NCI-H1105 (cell line): ENCODE data around the gene SECISBP2.

Experiments used
- DNase-seq: peaks from one replicate; lab custom pipeline; 2025; lab: John Stamatoyannopoulos, UW

The SECISBP2 gene

DNA sequence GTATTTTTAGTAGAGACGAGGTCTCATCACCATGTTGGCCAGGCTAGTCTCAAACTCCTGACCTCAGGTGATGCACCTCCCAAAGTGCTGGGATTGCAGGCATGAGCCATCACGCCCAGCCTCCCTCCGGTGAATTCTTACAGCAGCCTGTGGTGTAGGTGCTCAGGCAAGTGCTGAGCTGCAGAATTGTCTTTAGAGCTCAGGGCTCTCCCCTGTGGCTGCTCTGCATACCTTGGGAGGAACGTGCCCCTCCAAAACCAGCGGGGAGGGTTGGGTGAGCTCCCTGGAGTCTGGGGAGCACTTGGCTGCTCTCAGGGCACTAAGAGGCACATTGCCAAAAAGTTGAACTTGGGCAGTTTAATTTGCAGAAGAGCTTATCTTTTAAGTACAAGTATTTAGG is 29.4 kb downstream of the SECISBP2 start:
- no peak for DNase-seq

DNA sequence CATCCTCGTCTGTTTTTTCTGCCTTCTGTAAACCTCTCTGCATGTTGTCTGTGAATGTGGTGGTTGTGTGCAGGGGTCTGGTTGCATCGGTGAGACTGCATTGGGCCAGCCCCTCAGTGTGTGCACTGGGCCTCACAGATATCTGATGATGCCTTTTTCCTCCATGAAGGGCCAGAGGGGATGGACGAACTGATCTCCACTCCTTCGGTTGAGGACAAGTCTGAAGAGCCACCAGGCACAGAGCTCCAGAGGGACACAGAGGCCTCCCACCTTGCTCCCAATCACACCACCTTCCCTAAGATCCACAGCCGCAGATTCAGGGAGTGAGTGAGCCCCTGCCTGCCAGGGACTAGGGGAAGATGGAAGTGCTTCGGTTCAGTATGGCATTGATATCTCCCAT is 31.3 kb downstream of the SECISBP2 start:
- no peak for DNase-seq

GRCh38 chr9:89350988-89351557 is 32.8 kb downstream of the SECISBP2 start:
- no peak for DNase-seq

DNA sequence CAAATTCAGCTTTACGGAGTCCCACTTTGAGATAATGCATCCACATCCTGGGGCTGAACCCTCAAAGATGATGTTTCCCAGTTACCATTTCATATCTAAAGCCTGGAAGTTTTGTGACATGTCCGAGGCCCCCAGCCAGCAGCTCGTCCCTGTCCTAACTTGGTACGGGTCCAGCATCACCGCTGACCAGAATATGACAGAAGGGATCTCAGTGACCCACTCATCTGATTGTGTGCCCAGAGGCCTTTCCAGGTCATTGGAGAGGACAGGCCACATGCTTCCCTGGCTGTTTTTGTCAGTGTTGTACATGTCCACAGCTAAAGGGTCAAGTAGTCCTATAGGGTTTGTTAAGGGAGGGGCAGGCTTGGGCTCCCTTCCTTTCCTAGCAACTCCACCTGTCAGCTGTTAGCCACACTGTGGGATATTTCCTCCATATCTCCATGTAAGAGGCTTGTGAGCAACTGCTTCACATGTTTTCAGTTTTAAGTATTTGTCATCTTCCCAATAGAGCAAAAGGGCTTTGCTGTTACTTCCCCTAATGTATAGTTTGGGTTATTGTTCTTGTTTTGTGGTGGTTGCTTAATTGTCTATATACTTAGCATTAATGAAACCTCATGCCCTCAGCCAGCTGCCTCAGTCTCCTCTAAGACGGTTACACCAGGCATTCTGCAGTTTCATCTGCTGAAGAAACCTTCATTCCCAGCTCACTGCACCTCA is 33.4 kb downstream of the SECISBP2 start:
- DNase-seq: no peak

GRCh38 chr9:89352451-89352850 is 34.2 kb downstream of the SECISBP2 start:
- no peak for DNase-seq

- DNase-seq: no peak
Measured at GRCh38 chr9:89352874-89353649, 34.8 kb downstream of the SECISBP2 start.

DNA sequence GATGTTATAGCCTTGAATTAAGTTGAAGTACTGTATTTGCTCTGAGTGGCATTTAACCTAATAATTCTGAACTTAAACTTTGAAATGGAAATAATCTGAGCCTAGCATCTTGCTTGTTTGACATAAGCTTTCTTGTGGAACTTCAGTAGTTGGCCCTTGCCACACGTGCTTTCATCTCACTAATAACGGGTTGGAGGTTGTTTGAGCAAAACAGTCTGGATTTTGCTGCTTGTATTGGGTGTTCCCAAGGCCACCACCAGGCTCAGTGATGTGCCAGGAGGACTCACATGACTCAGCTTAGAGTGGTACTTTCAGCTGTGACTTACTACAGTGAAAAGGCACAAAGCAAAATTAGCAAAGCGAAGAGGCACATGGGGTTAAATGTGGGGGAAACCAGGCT is 35.7 kb downstream of the SECISBP2 start:
- DNase-seq: no peak

GRCh38 chr9:89354471-89354870 is 36.2 kb downstream of the SECISBP2 start:
- no peak for DNase-seq

DNA sequence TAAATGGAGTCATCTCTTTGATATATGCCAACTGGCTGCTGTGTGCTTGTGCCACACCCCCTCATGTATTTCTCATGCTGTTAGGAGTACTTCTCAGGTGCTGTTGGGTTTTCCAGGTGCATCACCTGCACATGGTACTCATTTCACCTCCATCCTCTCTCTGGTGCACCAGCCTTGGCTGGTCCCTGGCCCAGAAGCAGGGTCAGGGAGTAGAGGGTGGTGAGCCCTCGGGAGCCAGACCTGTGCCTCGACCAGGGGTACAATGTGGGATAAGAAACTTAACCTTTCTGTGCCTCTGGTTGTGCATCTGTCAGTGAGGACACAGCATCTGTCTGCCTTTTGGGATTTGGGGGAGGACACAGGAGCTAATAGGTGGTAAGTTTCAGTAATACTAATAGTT is 38.5 kb downstream of the SECISBP2 start:
- DNase-seq: no peak

DNA sequence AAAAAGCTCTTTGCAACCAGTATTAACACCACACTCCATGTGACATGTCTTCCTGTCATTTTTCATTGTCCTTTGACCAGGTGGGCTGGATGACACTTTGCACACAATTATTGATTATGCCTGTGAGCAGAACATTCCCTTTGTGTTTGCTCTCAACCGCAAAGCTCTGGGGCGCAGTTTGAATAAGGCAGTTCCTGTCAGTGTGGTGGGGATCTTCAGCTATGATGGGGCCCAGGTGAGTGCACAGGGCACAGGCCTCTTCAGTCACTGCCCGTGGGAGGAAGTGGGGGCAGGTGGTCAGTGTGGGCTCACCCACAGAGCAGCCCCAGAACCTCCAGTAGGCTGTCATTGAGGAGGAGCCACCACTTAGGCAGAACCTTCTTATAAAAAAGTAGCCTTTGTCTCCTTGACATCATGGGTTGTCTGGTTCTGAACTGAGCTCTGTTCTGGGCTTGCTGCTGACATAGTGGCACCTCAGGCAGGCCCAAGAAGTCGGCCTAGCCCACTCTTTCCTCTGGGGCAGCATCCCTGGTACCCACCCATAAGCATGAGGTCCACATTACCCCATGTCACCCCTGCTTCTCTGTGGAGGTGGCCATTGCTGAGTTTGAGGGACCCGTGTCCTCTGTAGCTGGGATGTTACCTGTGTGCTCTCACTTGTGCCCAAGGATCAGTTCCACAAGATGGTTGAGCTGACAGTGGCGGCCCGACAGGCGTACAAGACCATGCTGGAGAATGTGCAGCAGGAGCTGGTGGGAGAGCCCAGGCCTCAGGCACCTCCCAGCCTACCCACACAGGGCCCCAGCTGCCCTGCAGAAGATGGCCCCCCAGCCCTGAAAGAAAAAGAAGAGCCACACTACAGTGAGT is 39.3 kb downstream of the SECISBP2 start:
- no peak for DNase-seq

DNA sequence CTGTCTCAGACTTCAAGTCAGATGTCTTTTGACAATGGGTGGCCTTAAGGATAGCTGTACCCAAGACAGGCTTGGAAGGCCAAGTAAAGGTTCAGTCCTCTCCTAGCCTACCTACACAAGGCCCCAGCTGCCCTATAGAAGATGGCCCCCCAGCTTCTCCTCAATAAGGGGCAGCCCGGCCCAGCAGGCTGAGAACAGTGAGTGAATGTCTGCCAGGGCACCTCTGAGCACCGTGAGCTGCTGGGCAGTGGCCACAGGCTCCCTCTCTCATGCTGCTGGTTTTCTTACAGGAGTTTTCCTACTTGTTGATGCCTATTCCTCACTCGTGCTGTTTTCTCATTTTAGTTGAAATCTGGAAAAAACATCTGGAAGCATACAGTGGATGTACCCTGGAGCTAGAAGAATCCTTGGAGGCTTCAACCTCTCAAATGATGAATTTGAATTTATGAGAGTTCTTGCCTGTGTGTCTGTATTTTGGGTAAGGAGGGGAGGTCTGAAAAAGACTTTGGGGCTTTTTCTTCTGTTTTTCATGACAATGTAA is 40.1 kb downstream of the SECISBP2 start:
- DNase-seq: no peak

DNA sequence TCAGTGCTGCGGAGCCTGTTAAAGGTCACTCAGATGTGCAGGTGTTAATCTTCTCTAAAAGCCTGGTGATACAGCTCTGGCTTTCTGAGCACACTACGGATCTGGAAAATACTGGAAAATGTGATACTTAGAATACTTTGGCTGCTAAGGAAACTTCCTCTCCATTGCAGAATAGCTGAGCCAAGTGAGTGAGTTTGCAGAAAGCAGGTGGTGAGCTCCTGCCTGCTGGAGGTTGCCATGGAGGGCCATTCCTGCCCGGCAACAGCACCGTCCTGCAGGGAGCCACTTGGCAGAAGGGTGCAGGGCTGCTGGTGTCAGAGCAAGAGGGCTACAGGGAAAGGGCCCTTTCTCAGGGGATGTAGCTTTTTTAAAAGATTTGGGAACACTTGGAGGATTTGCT is 40.7 kb downstream of the SECISBP2 start:
- DNase-seq: peak; percentile 33

DNA sequence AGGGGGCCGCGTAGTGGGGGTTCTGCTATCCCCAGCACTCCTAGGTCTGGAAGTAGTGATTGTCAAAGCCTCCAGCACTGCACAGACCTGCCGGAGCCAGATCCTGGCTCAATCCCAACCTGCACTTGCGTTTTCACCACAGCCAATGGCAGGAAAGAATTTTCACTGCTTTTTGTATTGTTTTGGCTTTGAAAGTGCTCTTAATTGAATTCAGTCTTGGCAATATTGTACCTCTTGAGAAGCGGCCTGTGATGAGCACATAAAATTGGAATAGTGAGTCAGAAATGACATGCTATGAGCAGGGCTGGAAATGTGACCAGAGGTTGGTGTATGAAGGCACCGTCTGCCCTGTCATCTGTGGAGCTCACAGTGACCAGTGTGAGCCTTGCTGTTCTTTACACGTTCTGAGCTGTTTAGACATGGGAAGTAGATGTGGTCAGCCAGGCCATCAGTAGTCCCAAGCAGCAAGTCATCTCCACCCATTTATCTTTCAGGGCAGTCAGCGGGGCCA is 41.5 kb downstream of the SECISBP2 start:
- DNase-seq: peak; percentile 82

DNA sequence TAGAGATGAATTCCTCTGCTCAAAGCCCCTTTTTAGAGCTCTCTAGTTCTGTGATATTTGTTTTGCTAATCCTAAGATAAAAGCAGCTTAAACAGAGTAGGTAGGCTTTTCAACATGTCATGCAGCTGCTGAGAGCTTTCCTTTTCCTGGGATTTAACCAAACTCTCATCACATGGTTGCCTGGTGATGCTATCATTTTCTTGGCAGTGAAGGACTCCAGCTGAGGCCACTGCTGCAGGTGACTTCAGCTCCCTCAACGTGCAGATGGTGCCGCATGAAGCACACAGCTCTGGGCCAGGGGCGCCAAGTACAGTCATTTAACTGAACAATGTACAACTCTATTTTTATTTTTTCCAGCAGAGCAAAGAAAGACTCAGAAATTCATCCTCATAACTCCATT is 42.2 kb downstream of the SECISBP2 start:
- peak; percentile 36 for DNase-seq

DNA sequence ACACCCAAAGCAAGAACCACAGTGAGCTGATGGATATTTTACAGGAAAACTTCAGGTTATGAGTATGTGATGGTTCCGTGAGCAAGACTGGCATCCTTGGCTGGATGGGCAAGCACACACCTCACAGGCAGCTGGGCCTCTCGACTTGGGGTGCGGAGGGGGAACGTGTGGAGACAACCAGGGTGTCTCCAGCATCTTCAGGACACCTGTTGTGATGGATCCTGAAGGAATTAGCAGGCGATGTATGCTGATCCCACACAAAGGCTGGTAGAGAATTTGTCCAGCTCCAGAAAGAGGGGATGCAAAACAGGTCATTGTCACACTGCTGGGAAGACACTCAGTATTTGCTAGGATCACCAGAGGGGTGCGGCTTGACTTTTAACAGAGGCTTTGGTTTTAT is 42.7 kb downstream of the SECISBP2 start:
- no peak for DNase-seq

DNA sequence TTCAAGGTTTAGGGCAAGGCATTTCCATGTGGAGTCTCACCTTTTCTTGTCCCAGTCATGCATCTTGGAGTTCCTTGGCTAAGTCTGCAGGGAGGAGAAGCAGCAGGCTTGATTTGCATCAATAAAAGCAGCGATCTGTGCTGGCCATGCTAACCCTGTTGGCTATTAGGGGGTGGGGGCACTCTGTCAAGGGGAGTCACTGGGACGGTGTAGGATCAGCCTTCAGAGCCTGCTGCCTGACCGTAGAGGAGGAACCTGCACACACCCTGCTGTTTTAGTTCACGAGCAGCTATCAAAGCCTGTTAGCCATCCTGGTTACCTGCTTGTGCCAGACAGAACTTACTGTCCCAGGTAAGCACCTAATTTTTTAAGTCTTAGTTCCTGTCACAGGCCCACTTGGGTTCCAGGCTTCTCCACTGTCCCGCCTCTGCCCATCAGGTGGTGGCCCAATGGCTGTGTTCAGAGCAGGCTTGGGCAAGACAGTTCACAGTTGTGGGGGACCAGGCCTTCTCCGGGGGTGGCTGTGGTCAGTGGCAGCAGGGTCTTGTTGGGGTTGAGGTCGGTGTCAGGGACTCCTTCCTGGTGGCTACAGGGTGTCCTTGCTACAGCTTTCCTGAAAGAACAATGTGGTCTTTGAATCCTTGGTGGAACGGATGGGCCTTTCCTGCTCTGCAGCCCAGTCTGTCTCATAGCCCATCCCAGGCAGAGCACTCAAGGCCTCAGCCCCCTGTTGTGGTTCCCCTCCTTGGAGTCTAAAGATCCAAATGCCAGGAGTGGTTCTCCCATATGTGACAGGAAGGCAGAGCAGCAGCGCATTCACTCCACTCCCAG is 43.7 kb downstream of the SECISBP2 start:
- no peak for DNase-seq

- no peak for DNase-seq
Measured at GRCh38 chr9:89362647-89363310, 44.5 kb downstream of the SECISBP2 start.

- DNase-seq: no peak
Measured at GRCh38 chr9:89363311-89363670, 45.0 kb downstream of the SECISBP2 start.

DNA sequence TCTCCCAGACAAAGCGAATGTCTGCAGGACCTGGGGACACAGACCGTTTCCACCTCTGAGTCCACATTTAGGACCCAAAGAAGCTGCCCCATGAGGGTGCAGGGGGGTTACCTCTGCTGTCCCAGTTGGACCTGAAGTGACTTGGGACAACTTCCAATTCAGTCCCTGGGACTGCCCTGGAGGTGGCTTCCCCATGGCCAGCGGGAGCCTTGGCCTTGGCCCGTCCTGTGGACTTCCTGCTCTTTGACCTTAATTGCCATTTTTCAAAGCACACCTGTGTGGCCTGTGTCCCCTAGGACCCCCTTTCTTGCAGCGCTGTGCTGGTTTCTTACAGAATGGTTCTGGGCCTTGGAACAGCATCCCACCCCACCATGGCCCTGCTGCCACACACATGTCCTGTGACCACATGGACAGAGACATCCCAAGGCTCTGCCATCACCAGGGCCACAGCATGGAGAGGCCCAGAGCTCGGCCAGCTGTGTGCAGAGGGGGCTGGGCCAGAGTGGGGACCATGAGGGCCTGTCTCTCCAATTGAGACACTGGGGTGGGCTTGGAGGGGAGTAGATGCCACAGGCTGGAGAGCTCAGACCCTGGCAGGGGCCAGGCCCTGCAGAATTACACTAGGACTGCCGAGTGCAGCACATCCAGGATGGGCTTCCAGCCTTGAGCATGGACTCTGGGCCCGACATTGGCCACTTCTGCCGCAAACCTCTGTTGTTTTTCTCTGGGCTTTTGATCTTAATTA is 45.8 kb downstream of the SECISBP2 start:
- DNase-seq: no peak
